HG03520 (cell line): ENCODE measurements around the gene ZNF678.
"Not testable (repeated sequence)": the region's sequence is repeated elsewhere in the genome, so short reads cannot be mapped to it uniquely, and the experiment has no call there.

Source experiments
- ATAC-seq: cut with Tn5 transposase; IDR thresholded peaks from one replicate; pipeline ENCODE4 v1.9.1; 2021; ENCODE audit warnings: mild to moderate bottlenecking, moderate library complexity; ENCODE audit not compliant: unreplicated experiment

Gene ZNF678

DNA sequence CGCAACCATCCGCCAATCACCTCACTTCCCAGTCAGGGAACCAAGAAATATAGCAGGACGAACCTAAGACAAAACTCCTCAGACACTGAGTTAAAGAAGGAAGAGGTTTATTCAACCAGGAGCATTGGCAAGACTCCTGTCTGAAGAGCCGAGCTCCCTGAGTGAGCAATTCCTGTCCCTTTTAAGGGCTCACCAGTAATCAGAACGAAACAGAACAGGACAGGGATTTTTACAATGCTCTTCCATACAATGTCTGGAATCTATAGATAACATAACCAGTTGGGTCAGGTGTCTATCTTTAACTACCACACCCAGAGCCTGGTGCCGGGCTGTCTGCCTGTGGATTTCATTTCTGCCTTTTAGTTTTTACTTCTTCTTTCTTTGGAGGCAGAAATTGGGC is 32.9 kb downstream of the ZNF678 start:
- not testable (repeated sequence) for ATAC-seq

DNA sequence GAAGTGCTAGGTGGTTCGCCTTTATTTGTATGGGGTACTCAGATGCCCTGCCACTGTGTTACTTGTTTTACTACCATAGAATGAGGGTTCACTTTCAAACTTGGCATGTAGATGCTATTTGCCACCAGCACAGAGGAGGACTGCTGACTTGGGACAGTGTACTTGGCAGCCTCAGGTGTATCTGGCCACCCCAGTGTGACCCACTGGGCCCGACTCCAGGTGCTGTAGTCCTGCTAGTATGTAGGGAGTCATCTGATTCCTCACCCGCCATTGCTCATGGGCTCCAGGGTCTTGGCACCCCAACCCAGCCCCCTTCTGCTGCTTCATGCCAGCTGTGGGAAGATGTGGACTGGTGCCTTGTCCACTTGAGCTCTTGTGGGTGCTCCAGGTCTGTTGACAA is 40.0 kb downstream of the ZNF678 start:
- no peak for ATAC-seq

DNA sequence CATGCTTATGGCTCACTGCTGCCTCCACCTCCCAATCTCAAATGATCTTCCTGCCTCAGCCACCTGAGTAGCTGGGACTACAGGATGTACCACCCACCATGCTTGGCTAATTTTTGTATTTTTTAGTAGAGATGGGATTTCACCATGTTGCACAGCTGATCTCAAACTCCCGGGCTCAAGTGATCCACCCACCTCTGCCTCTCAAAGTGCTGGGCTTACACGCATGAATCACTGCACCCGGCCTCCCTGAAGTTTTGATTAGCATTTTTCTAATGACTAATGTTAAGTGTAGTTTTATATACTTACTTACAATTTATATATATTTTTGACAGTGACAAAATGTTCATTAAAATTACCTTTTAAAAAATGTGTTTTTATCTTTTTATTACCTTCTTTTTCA is 41.1 kb downstream of the ZNF678 start:
- no peak for ATAC-seq

DNA sequence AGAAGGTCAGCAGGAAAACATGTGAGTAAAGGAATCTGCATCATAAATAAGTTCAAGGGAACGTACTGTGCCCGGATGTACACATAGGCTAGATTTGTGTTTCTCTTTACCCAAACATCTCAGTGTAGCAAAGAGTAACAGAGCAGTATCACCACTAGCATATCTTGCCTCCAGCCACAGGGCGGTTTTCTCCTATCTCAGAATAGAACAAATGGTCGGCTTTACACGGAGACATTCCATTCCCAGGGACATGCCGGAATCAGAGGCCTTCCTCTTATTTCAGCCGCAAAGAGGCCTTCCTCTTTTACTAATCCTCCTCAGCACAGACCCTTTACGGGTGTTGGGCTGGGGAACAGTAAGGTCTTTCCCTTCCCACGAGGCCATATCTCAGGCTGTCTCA is 42.9 kb downstream of the ZNF678 start:
- ATAC-seq, result not testable (repeated sequence)

DNA sequence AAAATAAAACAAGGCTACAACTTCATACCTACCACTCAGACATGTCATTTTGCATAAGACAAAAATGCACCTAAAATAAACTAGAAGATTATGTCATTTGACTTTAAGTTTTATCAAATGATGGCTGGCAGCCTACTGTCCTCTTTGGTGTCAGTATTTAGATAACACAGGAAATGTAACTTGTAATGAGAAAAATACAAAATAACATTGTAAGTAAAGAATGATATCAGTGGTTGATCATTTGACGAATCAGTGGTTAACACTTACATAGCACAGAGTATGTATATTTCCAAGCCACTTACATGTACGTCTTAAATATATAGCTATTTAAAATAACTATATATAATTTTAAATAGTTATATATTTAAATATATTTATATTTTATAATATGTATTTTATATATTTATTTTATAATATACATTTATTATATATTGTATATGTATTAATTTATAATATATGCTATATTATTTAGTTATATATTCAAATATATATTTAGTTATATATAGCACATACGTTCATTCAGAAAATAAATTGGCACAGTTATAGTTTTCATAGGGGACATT is 44.1 kb downstream of the ZNF678 start:
- ATAC-seq, result no peak

DNA sequence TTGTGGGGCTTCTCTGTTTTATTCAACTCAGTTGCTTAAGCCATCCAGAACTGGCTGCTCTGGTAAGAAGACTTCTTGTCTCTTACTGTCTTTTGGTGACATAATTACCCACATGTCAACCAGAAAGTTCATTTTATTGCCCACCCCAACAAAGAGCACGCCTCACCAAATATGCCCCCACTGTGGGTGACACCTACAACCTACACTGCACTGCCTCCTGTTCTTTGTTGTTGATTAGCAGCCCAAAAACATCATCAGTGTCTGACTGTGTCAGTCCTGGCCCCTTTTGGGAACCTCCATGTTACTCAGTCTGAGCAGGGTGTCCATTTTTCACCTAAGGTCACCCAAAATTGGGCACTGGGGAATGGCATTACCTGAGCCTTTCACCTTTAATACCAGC is 49.3 kb downstream of the ZNF678 start:
- ATAC-seq, result no peak

DNA sequence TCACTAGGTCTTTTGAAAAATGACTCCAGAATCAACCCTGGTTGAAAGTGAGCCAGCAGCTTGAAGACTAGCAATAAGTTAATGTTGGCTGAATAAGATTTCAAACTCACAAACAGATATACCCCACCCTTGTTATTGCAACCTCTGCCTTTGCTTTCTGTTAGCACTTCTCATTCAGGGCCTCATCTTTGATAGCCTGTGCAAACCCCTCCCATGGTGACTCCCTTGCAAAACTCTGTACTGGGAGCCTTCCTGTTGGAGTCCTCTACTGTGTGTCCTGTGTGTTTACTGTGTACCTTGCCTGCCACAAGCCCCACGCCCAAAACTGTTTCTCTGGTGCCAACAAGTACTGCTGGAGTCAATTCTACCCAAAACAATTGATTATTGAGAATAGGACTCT is 50.2 kb downstream of the ZNF678 start:
- ATAC-seq, result no peak

DNA sequence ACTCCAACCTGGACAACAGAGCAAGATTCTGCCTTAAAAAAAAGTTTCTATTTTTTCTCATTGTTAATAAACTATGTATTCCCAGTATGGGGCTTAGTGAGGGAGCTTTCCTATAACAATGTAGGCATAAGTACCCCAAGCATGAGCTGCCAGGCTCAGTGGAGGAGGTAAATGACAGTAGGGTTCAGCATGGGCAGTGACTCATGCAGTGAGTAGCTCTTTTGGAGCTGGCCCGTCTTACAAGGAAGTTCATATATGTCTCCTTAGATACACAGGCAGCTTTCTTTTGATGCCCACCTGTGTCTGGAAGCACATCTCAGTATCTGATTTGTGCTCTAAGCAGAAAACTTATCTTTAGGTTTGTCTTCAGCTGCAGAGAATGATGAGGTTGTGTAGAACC is 57.9 kb downstream of the ZNF678 start:
- ATAC-seq, result no peak

DNA sequence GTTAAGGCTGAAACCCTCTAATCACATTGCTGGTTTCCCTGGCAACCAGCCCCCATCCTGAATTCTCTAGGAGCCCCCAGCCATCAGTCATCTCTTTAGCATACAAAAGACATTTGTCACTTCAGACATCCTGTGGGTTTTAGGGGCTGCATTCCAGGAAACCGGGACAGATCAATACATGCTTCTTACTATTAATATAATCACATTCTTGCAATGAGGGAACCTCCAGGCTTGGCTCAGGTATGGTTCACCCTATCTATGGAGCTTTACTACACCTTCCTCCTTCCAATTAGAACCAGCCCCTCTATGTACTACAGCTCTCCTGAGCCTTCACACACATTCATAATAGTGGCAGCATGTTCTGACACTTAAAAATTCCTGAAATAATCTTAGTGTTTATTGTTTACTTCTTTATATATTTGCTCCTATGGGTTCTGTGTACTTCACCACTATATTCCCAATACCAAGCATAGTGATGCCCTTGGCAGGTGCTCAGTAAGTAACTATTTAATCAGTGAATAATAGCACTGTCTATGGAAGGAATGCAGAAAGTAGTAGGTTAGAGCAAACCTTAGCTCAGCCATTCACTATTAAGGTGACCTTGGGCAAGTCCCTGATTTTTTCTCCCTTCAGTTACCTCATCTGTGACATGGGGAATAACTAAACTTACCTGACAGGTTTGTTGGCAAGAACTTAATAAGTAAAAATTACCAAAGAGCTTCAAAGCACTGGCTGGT is 59.6 kb downstream of the ZNF678 start:
- ATAC-seq, result no peak

DNA sequence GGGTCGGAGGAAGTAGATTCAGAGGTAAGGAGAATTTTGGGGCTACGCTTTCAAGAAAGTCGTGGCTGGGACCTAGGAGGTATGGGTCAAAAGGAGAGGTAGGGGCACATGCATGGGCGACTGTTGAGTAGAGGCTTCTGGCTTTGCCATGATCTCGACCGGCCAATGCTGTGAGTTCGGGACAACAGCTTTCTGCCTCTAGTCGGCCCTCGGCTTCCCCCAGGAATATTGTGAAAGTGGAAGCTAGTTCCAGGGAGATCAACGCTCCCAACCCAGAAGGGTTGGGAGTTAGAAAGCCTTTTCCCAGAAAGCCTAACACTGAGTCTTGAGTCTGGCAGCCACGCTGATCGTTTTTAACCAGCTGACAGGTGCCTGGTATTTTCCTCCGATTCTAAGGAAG is 69.0 kb downstream of the ZNF678 start:
- no peak for ATAC-seq

DNA sequence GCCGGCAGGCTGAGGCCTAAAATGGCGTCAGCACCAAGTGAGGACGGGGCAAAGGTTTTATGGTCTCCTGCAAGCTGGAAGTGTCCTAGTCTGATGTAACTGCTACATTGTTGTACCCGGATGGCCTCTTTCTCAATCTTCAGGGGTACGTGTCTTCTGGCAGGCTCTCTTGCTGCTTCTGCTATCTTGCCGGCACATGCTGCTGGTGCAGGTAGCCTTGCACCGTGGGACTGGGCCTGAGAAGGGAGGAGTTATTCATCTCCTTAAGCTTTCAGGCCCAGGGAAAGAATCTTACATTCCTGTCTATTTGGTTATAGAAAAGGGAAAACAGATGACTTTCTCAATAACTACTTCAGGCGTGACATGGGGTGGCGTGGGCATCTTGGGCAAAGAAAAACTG is 72.2 kb downstream of the ZNF678 start:
- no peak for ATAC-seq

DNA sequence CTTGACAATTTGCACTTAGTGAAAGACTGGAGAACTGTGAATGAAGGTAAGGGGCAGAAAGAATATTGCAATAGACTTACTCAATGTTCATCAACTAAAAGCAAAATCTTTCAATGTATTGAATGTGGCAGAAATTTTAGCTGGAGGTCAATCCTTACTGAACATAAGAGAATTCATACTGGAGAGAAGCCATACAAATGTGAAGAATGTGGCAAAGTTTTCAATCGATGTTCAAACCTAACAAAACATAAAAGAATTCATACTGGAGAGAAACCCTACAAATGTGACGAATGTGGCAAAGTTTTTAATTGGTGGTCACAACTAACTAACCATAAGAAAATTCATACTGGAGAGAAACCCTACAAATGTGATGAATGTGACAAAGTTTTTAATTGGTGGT is 91.1 kb downstream of the ZNF678 start:
- ATAC-seq, result no peak

DNA sequence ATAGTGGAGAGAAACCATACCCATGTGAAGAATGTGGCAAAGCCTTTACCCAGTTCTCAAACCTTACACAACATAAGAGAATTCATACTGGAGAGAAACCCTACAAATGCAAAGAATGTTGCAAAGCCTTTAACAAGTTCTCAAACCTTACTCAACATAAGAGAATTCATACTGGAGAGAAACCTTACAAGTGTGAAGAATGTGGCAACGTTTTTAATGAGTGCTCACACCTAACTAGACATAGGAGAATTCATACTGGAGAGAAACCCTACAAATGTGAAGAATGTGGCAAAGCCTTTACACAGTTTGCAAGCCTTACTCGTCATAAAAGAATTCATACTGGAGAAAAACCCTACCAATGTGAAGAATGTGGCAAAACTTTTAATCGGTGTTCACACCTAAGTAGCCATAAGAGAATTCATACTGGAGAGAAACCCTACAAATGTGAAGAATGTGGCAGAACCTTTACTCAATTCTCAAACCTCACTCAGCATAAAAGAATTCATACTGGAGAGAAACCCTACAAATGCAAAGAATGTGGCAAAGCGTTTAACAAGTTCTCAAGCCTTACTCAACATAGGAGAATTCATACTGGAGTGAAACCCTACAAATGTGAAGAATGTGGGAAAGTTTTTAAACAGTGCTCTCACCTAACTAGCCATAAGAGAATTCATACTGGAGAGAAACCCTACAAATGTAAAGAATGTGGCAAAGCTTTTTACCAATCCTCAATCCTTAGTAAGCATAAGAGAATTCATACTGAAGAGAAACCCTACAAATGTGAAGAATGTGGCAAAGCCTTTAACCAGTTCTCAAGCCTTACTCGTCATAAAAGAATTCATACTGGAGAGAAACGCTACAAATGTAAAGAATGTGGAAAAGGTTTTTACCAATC is 91.7 kb downstream of the ZNF678 start:
- no peak for ATAC-seq

DNA sequence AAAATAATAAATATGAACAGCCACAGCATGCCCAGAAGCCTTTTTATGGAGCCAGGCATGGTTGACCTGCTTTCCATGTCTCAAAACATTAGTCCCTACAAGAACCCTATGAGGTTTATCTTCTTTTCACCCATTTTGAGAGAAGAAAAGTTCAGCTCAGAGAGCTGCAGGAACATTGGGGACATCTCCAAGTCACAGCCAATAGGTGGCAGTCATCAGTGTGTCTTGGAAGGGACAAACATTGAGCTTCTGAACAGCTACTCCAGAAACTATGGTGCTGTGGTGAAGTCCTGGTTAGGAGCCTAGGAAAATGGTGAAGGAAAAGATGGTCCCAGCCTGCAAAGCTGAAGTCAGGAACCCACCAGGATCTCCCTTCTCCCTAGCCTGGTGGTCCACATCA is 98.1 kb downstream of the ZNF678 start:
- no peak for ATAC-seq

DNA sequence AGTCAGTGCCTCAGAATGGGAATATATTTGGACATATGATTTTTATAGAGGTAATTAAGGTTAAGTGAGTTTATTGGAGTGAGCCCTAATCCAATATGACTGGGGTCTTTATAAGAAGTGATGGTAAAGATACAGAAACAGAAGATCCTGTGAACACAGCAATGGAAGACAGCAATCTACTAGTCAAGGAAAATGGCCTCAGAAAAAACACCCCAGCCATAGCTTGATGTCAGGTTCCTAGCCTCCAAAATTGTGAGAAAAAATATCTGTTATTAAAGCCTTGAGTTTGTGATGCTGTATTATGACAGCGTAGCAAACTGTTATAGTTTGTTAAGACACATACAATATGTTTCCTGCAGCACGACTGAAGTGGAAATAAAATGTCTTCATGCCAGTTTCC is 99.6 kb downstream of the ZNF678 start:
- ATAC-seq, result no peak

DNA sequence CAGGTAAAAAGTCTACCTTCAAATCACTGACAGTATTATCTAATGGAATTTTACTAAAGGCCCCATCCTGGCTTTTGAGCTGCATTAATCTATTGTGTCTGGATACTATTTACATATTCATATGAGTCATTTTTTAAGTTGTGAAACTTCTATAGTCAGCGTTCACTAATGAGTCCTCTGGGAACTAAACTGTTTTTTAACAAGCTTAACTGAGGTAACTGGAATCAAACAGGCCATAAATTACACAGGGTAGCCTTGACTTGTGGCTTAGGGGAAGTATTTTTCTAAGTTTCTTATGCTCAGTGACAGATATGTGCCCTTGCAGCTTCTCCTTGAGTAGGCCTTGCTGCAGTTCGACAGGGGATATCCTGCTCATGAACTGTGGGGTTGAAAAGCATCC is 102.9 kb downstream of the ZNF678 start:
- ATAC-seq, result no peak

DNA sequence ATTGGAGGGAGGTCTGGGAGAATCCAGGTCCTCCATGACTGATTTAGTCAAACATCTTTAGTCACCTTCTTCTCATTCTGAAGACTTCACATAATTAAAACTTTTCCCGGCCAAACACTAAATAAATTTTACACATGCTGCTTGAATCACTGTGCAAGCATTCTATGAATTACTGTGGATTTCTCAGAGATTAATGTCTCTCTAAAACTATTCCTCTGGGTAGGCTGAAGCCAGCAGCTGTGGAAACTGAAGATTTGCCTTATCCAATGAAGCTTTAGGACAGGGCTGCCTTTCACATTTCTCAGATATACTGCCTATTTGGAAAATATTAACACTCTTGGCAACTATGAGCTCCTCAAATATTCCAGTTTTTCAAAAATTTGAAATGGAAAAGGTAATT is 110.1 kb downstream of the ZNF678 start:
- no peak for ATAC-seq

DNA sequence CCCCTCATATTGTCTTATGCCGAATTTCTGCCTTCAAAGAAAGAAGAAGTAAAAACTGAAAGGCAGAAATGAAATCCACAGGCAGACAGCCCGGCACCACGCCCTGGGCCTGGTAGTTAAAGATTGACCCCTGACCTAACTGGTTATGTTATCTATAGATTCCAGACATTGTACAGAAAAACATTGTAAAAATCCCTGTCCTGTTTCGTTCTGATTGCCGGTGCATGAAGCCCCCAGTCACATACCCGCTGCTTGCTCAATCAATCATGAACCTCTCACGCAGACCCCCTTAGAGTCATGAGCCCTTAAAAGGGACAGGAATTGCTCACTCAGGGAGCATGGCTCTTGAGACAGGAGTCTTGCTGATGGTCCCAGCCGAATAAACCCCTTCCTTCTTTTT is 122.5 kb downstream of the ZNF678 start:
- no peak for ATAC-seq

DNA sequence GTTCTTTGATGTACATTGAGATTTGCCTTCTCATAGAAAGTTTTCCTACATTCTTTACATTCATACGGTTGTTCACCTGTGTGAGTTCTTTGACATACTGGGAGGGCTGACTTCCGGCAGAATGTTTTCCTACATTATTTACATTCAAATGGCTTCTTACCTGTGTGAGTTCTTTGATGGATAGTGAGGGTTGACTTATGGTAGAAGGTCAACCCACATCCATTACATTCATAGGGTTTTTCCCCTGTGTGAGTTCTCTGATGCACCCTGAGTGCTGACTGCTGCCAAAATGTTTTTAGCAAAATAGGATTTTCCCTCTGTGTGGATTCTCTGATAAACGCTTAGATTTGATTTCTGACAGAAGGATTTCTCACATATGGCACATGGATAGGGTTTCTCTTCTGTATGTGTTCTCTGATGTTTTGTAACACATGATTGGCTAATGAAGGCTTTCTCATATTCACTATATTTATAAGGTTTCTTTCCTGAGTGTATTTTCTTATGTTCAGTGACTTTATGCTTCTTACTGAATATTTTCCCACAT is 134.0 kb downstream of the ZNF678 start:
- no peak for ATAC-seq

DNA sequence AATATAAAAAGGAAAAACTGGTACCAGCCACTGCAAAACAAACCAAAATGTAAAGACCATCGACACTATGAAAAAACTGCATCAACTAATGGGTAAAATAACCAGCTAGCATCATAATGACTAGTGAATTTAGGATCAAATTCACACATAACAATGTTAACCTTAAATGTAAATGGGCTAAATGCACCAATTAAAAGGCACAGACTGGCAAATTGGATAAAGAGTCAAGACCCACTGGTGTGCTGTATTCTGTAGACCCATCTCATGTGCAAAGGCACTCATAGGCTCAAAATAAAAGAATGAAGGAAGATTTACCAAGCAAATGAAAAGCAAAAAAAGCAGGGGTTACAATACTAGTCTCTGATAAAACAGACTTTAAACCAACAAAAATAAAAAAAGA is 138.3 kb downstream of the ZNF678 start:
- not testable (repeated sequence) for ATAC-seq

DNA sequence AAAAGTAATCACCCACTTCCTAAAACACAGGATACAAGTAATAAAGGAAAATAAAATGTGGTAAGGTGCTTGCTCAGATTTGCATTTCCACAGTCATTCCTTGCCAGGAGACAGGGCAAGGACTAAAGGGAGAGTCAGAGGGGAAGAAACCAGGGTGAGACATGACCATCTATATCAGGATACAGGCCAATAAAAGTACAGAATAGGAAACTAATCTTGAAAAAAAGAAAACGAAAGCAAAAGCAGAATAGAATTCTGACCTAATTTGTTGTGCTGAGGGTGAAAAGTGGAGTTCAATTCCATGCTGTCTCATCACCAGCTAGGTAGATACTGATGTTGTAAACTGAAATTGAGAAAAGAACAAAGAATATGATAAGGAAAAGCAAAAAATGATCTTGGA is 144.5 kb downstream of the ZNF678 start:
- ATAC-seq, result no peak

DNA sequence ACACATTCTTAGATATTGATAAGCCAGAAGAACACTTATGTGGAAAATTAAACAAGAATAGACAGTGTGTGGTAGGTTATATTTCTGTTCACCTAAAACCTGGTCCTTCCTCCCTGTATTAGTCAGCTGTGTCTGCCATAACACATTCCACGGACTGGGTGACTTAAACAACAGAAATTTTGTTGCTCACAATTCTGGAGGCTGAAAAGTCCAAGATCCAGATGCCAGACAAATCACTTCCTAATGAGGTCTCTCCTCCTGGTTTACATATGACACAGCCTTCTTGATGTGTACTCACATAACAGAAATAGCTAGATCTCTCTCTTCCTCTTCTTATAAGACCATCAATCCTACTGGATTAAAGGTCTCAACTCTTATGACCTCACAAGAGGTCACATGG is 146.1 kb downstream of the ZNF678 start:
- no peak for ATAC-seq
